ENCODE measurements around the gene SRM.

- TF ChIP-seq TAF1 (IDR thresholded peaks at IDR 0.05; ENCODE audit: borderline replicate concordance, insufficient read depth, low read length) (no peak), POLR2AphosphoS5 (IDR thresholded peaks at IDR 0.05; ENCODE audit: low read depth, low read length) (no peak), SIN3A (IDR thresholded peaks at IDR 0.05; ENCODE audit: borderline replicate concordance, insufficient read depth, low read length) (no peak)
- TF ChIP-seq, protein P1, sequence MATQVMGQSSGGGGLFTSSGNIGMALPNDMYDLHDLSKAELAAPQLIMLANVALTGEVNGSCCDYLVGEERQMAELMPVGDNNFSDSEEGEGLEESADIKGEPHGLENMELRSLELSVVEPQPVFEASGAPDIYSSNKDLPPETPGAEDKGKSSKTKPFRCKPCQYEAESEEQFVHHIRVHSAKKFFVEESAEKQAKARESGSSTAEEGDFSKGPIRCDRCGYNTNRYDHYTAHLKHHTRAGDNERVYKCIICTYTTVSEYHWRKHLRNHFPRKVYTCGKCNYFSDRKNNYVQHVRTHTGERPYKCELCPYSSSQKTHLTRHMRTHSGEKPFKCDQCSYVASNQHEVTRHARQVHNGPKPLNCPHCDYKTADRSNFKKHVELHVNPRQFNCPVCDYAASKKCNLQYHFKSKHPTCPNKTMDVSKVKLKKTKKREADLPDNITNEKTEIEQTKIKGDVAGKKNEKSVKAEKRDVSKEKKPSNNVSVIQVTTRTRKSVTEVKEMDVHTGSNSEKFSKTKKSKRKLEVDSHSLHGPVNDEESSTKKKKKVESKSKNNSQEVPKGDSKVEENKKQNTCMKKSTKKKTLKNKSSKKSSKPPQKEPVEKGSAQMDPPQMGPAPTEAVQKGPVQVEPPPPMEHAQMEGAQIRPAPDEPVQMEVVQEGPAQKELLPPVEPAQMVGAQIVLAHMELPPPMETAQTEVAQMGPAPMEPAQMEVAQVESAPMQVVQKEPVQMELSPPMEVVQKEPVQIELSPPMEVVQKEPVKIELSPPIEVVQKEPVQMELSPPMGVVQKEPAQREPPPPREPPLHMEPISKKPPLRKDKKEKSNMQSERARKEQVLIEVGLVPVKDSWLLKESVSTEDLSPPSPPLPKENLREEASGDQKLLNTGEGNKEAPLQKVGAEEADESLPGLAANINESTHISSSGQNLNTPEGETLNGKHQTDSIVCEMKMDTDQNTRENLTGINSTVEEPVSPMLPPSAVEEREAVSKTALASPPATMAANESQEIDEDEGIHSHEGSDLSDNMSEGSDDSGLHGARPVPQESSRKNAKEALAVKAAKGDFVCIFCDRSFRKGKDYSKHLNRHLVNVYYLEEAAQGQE (IDR thresholded peaks at IDR 0.05; ENCODE audit: insufficient read depth in 1 of 2, low read depth in 2 of 2, low read length in 2 of 2) = no peak
Measured at GRCh38 chr1:11051781-11052511, 7.9 kb downstream of the SRM start.

Data from PFSK-1 (cell line).